C4-2B (cell line): ENCODE data around the gene GLT8D1.

Source experiments
- ZFX ChIP-seq: fragments of 450-650 bp; IDR thresholded peaks from 2 replicates; pipeline ENCODE4 v1.6.1; 2017
- TF ChIP-seq, protein P1 (sequence below): fragments of 450-650 bp; conservative IDR thresholded peaks from 2 replicates; pipeline ENCODE4 v1.5.1; 2017; ENCODE audit warnings: mild to moderate bottlenecking

- TF ChIP-seq, protein P1, sequence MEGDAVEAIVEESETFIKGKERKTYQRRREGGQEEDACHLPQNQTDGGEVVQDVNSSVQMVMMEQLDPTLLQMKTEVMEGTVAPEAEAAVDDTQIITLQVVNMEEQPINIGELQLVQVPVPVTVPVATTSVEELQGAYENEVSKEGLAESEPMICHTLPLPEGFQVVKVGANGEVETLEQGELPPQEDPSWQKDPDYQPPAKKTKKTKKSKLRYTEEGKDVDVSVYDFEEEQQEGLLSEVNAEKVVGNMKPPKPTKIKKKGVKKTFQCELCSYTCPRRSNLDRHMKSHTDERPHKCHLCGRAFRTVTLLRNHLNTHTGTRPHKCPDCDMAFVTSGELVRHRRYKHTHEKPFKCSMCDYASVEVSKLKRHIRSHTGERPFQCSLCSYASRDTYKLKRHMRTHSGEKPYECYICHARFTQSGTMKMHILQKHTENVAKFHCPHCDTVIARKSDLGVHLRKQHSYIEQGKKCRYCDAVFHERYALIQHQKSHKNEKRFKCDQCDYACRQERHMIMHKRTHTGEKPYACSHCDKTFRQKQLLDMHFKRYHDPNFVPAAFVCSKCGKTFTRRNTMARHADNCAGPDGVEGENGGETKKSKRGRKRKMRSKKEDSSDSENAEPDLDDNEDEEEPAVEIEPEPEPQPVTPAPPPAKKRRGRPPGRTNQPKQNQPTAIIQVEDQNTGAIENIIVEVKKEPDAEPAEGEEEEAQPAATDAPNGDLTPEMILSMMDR: no peak
- TF ChIP-seq ZFX: no peak
These were observed 18.9 kb upstream of the GLT8D1 start for GRCh38 chr3:52724511-52724910.
